Adrenal gland (tissue), 12 donors: ENCODE results near the gene SLC16A2. TPM values are rescaled to one million over a fixed set of nuclear protein-coding genes. Genes with fewer than 3 reads are reported as not detected.
A peak's percentile ranks its signal among the peaks of the same experiment; 100 is the strongest.

Experiments used
- DNase-seq, 7 donors: peaks; one replicate each; pipeline ENCODE4 v3.0.0-alpha.2; 2019 to 2020
- H3K27ac ChIP-seq, 5 donors: fragments of 200-600 bp; sonication (generic) in 4 of 5; 1 replicate in 3 of 5; 2 replicates in 2 of 5; pipeline versions ENCODE4 v1.5.1 to v1.8.0; 2016 to 2020; ENCODE audit warnings: mild to moderate bottlenecking in 1 of 5
- H3K27me3 ChIP-seq: fragments of 200-600 bp; 2 replicates; pipeline ENCODE4 v1.8.0; 2021
- H3K36me3 ChIP-seq, 2 donors: fragments of 200-600 bp; replicated peaks in 1 of 2; 1 replicate in 1 of 2; 2 replicates in 1 of 2; pipeline versions ENCODE4 v1.5.1 to v1.8.0; 2018 to 2022
- H3K4me1 ChIP-seq, 2 donors: fragments of 200-600 bp; replicated peaks in 1 of 2; 1 replicate in 1 of 2; 2 replicates in 1 of 2; pipeline versions ENCODE4 v1.5.1 to v1.8.0; 2018 to 2021
- H3K4me3 ChIP-seq, 4 donors: fragments of 200-600 bp; sonication (generic) in 3 of 4; one replicate each; pipeline ENCODE4 v1.5.1; 2016 to 2018
- H3K9me3 ChIP-seq, 3 donors: fragments of 200-600 bp; sonication (generic) in 1 of 3; replicated peaks in 1 of 3; 1 replicate in 2 of 3; 2 replicates in 1 of 3; pipeline versions ENCODE4 v1.5.1 to v1.8.0; 2016 to 2021
- CTCF ChIP-seq, 6 experiments: fragments of 450-650 bp in 4 of 6; fragments of 200-600 bp in 2 of 6; sonication (generic) in 1 of 6; IDR thresholded peaks; 1 replicate in 5 of 6; 2 replicates in 1 of 6; pipeline versions ENCODE4 v1.5.1 to v1.8.0; 2016 to 2021; ENCODE audit warnings: antibody characterized with exemption in 6 of 6, mild to moderate bottlenecking in 2 of 6, moderate library complexity in 1 of 6
- POLR2A ChIP-seq, 2 donors: fragments of 450-650 bp; IDR thresholded peaks; one replicate each; pipeline ENCODE4 v1.6.1; 2017; ENCODE audit warnings: antibody characterized with exemption in 2 of 2, mild to moderate bottlenecking in 2 of 2, moderate library complexity in 1 of 2
- WGBS, 4 donors: extraction: QIAGEN DNeasy Blood & Tissue Kit in 2 of 4; methylation state at CpG; one replicate each; pipeline versions ENCODE4 v1.1.5 to v1.1.7; 2013 to 2017; 5-methylcytosine and 5-hydroxymethylcytosine counted together
- intact Hi-C, 2 donors: fragments of 100-400 bp; cut with DNase I; formaldehyde crosslinking; loops; one replicate each; pipeline versions ENCODE4 v1.14.1 to v1.15.0; 2022 to 2023
- polyA plus RNA-seq, 3 donors: library from polyadenylated mRNA; stranded (reverse); fragments of 200-250 nt in 2 of 3; fragments of 350-450 nt in 1 of 3; fragmentation: Illumina TruSeq in 1 of 3; extraction: RNeasy Lipid Tissue Mini Kit (QIAGEN cat#74804) in 1 of 3; gene quantifications; one replicate each; pipeline ENCODE4 v1.2.3, GENCODE V29; 2013 to 2014
- total RNA-seq, 9 donors: library from RNA; depleted of rRNA in 4 of 9; stranded (reverse); fragments of >200 nt in 4 of 9; fragments of 120-200 nt in 1 of 9; fragmentation: NEBNext Ultra II Directional in 1 of 9; extraction: Animal tissue kit (Norgen Biotek cat#: 25700) in 1 of 9; gene quantifications; one replicate each; pipeline versions ENCODE4 v1.1.0 to v1.2.4, GENCODE V29; 2013 to 2023
- donor health status: healthy with polysubstance abuse.
- donor health status: Bipolar disorder and iron deficiency.
- donor health status: DM: yes; HTN: yes; CAD: no.
- donor health status: DM: no; HTN: no; CAD: no.
- donor health status: DM: no; HTN: no; CAD: no.
- donor health status: DM: yes; HTN: yes; CAD: no.

The SLC16A2 gene
- total and polyA plus RNA-seq, 12 donors = 9.3 to 109 (median 46.9) TPM

GRCh38 chrX:74420196-74421035, 877 bp upstream of the SLC16A2 start:
- peak; percentile 75 to 85 (median 82) for DNase-seq
- Histone ChIP-seq H3K9me3 (no peaks in the 10 kb centered on the region), H3K36me3 (no peaks in the 10 kb centered on the region), H3K27ac (peak overlapping the region; percentile 81 to 93 (median 91)), H3K4me3 (peak overlapping the region in 2 of 4 donors; percentile 26 to 60), H3K4me1 (peaks cover 0 to 9% of the 10 kb centered on the region in 2 donors), H3K27me3 (peaks cover 5% of the 10 kb centered on the region)
- no peak for TF ChIP-seq CTCF (IDR thresholded peaks at IDR 0.05)
- peak; percentile 38 to 62 for TF ChIP-seq POLR2A (IDR thresholded peaks at IDR 0.05)
- intact Hi-C loops = no loop called here
- WGBS, 4 donors = 0 to 31% (median 15%) methylated on average over 3 to 54 of the region's 54 CpGs

GRCh38 chrX:74421740-74422352, 553 bp downstream of the SLC16A2 start:
- H3K4me3 ChIP-seq = peak overlapping the region in 2 of 4 donors; percentile 26 to 60
- H3K27me3 ChIP-seq = peaks cover 5% of the 10 kb centered on the region
- peak in 2 of 7 donors; percentile 1 to 10 for DNase-seq
- TF ChIP-seq POLR2A (IDR thresholded peaks at IDR 0.05) = no peak
- TF ChIP-seq CTCF (IDR thresholded peaks at IDR 0.05) = no peak
- H3K36me3 ChIP-seq = no peaks in the 10 kb centered on the region
- intact Hi-C loops = no loop called here
- H3K4me1 ChIP-seq = peaks cover 0 to 9% of the 10 kb centered on the region in 2 donors
- WGBS, 4 donors = 0 to 31% (median 9%) methylated on average over 5 to 46 of the region's 46 CpGs
- peak overlapping the region in 4 of 5 donors; percentile 66 to 93 (median 92) for H3K27ac ChIP-seq
- H3K9me3 ChIP-seq = no peaks in the 10 kb centered on the region

GRCh38 chrX:74422576-74423288, 1.4 kb downstream of the SLC16A2 start:
- 0 to 43% (median 15%) methylated on average over 9 to 44 of the region's 44 CpGs for WGBS, 4 donors
- intact Hi-C loops = no loop called here
- peaks cover 0 to 9% of the 10 kb centered on the region in 2 donors for H3K4me1 ChIP-seq

More at GRCh38 chrX:74422576-74423288, 1.4 kb downstream of the SLC16A2 start:
- peak overlapping the region in 2 of 4 donors; percentile 26 to 60 for H3K4me3 ChIP-seq
- peak overlapping the region; percentile 30 to 92 (median 78) for H3K27ac ChIP-seq
- H3K36me3 ChIP-seq = no peaks in the 10 kb centered on the region
- TF ChIP-seq CTCF (IDR thresholded peaks at IDR 0.05) (peak in 2 of 6 experiments; percentile 9 to 20), POLR2A (IDR thresholded peaks at IDR 0.05) (peak; percentile 51 to 86)
- peaks cover 5% of the 10 kb centered on the region for H3K27me3 ChIP-seq
- H3K9me3 ChIP-seq = no peaks in the 10 kb centered on the region
- DNase-seq = peak; percentile 61 to 83 (median 72)
